GM12878 (cell line): ENCODE data around the gene SCNM1. TPM values are rescaled to one million over a fixed set of nuclear protein-coding genes. Genes with fewer than 3 reads are reported as not detected.

Experiments
- ATF7 ChIP-seq: fragments of 450-650 bp; IDR thresholded peaks from 2 replicates; pipeline ENCODE4 v1.6.1; 2016; ENCODE audit warnings: low read depth, mild to moderate bottlenecking
- BCL11A ChIP-seq: IDR thresholded peaks from 2 replicates; pipeline ENCODE4 v1.6.1; 2011; ENCODE audit warnings: low read depth, low read length
- BMI1 ChIP-seq: fragments of 450-650 bp; IDR thresholded peaks from 2 replicates; pipeline ENCODE4 v1.6.1; 2016; ENCODE audit warnings: mild to moderate bottlenecking, moderate library complexity, borderline replicate concordance
- CHD4 ChIP-seq: fragments of 200-600 bp; sonication (generic); IDR thresholded peaks from 2 replicates; pipeline ENCODE4 v1.6.1; 2016; ENCODE audit warnings: mild to moderate bottlenecking
- CREM ChIP-seq: IDR thresholded peaks from 2 replicates; pipeline ENCODE4 v1.6.1; 2014; ENCODE audit warnings: antibody characterized with exemption, low read depth
- ETV6 ChIP-seq, 2 experiments: fragments of 450-650 bp in 1 of 2; IDR thresholded peaks in 1 of 2; conservative IDR thresholded peaks in 1 of 2; 2 replicates each; pipeline ENCODE4 v1.6.1; 2014; ENCODE audit warnings: antibody characterized with exemption in 1 of 2, borderline replicate concordance in 1 of 2, low read depth in 1 of 2, mild to moderate bottlenecking in 1 of 2, moderate library complexity in 1 of 2
- EZH2 ChIP-seq: IDR thresholded peaks from 2 replicates; pipeline ENCODE4 v1.6.1; 2012; ENCODE audit warnings: low read depth, mild to moderate bottlenecking, control low read depth, inconsistent platforms, low read length, borderline replicate concordance; ENCODE audit not compliant: control insufficient read depth
- HCFC1 ChIP-seq: fragments of 150-350 bp; IDR thresholded peaks from 2 replicates; pipeline ENCODE4 v1.6.1; 2014; ENCODE audit warnings: low read length
- HDAC2 ChIP-seq: fragments of 200-600 bp; sonication (generic); IDR thresholded peaks from 2 replicates; pipeline ENCODE4 v1.6.1; 2017
- IKZF1 ChIP-seq: fragments of 450-650 bp; conservative IDR thresholded peaks from 2 replicates; pipeline ENCODE4 v1.6.1; 2017; ENCODE audit warnings: antibody characterized with exemption, mild to moderate bottlenecking
- JUNB ChIP-seq: IDR thresholded peaks from 2 replicates; pipeline ENCODE4 v1.6.1; 2016; ENCODE audit warnings: antibody characterized with exemption, mild to moderate bottlenecking
- JUND ChIP-seq: IDR thresholded peaks from 2 replicates; pipeline ENCODE4 v1.6.1; 2012; ENCODE audit warnings: low read depth, mild to moderate bottlenecking, low read length, improper control_type of control experiment, moderate library complexity
- MTA3 ChIP-seq: IDR thresholded peaks from 2 replicates; pipeline ENCODE4 v1.6.1; 2012; ENCODE audit warnings: low read length, inconsistent platforms, borderline replicate concordance
- NFXL1 ChIP-seq: fragments of 450-650 bp; IDR thresholded peaks from 2 replicates; pipeline ENCODE4 v1.6.1; 2017; ENCODE audit warnings: antibody characterized with exemption, mild to moderate bottlenecking, borderline replicate concordance
- NFYB ChIP-seq: IDR thresholded peaks from 2 replicates; pipeline ENCODE4 v1.6.1; 2011; ENCODE audit warnings: low read depth, mild to moderate bottlenecking, low read length, improper control_type of control experiment, moderate library complexity; ENCODE audit not compliant: insufficient read depth
- PAX5 ChIP-seq: IDR thresholded peaks from 2 replicates; pipeline ENCODE4 v1.6.1; 2011; ENCODE audit warnings: low read depth, low read length, borderline replicate concordance
- PML ChIP-seq: IDR thresholded peaks from 2 replicates; pipeline ENCODE4 v1.6.1; 2012; ENCODE audit warnings: low read length, inconsistent platforms
- POLR2AphosphoS2 ChIP-seq: IDR thresholded peaks from 2 replicates; pipeline ENCODE4 v1.6.1; 2011; ENCODE audit warnings: low read depth, mild to moderate bottlenecking, low read length, improper control_type of control experiment, moderate library complexity
- RCOR1 ChIP-seq: conservative IDR thresholded peaks from 2 replicates; pipeline ENCODE4 v1.6.1; 2012; ENCODE audit warnings: low read depth, low read length, improper control_type of control experiment
- RUNX3 ChIP-seq: IDR thresholded peaks from 2 replicates; pipeline ENCODE4 v1.6.1; 2012; ENCODE audit warnings: low read length, inconsistent platforms
- SMARCA5 ChIP-seq: fragments of 450-650 bp; IDR thresholded peaks from 2 replicates; pipeline ENCODE4 v1.6.1; 2017; ENCODE audit warnings: mild to moderate bottlenecking
- WRNIP1 ChIP-seq: IDR thresholded peaks from 2 replicates; pipeline ENCODE4 v1.6.1; 2011; ENCODE audit warnings: low read depth, low read length, improper control_type of control experiment, borderline replicate concordance
- ZBED1 ChIP-seq: IDR thresholded peaks from 2 replicates; pipeline ENCODE4 v1.6.1; 2016; ENCODE audit warnings: borderline replicate concordance
- ZNF384 ChIP-seq: IDR thresholded peaks from 2 replicates; pipeline ENCODE4 v1.6.1; 2012; ENCODE audit warnings: low read depth, mild to moderate bottlenecking, low read length, improper control_type of control experiment, borderline replicate concordance
- polyA plus RNA-seq, 11 experiments: library from polyadenylated mRNA; depleted of rRNA in 4 of 11; unstranded in 6 of 11; stranded (reverse) in 5 of 11; fragments of >200 nt; fragmentation: Nextera tagmentation in 4 of 11; fragmentation: Illumina TruSeq in 1 of 11; extraction: Ambion mirVana in 4 of 11; extraction: Trizol in 1 of 11; gene quantifications; 1 replicate in 1 of 11; 2 replicates in 10 of 11; pipeline versions ENCODE4 v1.2.1 to v1.2.3, GENCODE V29; 2011 to 2016; ENCODE audit warnings: inconsistent platforms in 2 of 11, missing spikeins in 2 of 11, low read depth in 1 of 11
- total RNA-seq, 4 experiments: library from RNA; depleted of rRNA in 3 of 4; stranded (reverse); fragments of >200 nt in 3 of 4; fragmentation: Illumina TruSeq in 1 of 4; extraction: Trizol in 1 of 4; gene quantifications; 2 replicates each; pipeline versions ENCODE4 v1.2.1 to v1.2.3, GENCODE V29; 2013 to 2021
- TF ChIP-seq, protein P1 (sequence below): IDR thresholded peaks from 2 replicates; pipeline ENCODE4 v1.6.1; 2012; ENCODE audit warnings: low read length, inconsistent platforms
- TF ChIP-seq, protein P2 (sequence below): IDR thresholded peaks from 2 replicates; pipeline ENCODE4 v1.6.1; 2012; ENCODE audit warnings: improper control_type of control experiment, low read depth, low read length; ENCODE audit not compliant: insufficient replicate concordance
- TF ChIP-seq, protein P3 (sequence below): IDR thresholded peaks from 2 replicates; pipeline ENCODE4 v1.6.1; 2011; ENCODE audit warnings: borderline replicate concordance, low read depth, mild to moderate bottlenecking, moderate library complexity, mixed read lengths, low read length; ENCODE audit not compliant: insufficient read depth; ENCODE audit errors: extremely low read length

SCNM1 gene
- total and polyA plus RNA-seq, 10 of the 15 experiments (the other 5 are each of a cell fraction or from before 2014, with no cell fraction given): 25.8 to 207 (median 76.9) TPM

DNA sequence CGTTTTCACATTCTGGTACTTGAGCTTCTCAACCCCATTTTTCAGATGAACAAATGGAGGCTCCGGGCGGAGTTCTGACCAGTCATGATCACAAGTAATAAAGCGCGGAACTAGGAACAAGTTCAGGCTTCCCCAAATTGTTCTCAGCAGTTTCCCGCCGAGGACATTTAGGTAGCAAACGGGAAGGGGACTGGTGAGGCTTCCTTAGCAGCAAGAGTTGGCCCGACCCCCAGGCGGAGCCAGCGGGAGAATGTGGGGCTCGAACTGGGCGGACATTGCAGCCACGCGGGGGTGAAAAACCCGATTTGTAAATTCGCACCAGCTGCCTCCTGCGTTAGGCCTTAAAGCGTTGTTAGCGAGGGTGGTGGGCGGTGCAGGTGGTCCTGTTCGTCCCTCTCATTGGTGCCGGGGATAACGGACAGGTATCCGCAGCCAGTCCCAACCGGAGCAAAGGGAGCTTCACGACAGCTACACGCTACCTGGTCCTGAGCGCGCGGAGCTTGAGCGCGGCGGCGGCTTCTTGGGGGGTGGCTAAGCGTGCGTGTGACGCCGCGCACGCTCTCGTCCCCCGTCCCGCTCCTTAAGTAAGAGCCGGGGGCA is 34.9 kb upstream of the SCNM1 start (continued):
- TF ChIP-seq EZH2 (no peak), ATF7 (no peak), RCOR1 (no peak), HCFC1 (no peak), ZBED1 (no peak), PAX5 (no peak), WRNIP1 (no peak), RUNX3 (no peak), ZNF384 (no peak), CREM (peak; percentile 45; the same call in 1 of the 2 replicates), NFYB (peak; percentile 74), JUNB (no peak), PML (no peak), HDAC2 (no peak), SMARCA5 (no peak), NFXL1 (no peak), MTA3 (no peak), ETV6 (conservative IDR thresholded peaks at IDR 0.05 in 1 of 2, IDR thresholded peaks at IDR 0.05 in 1 of 2; ENCODE audit: borderline replicate concordance in 1 of 2, low read depth in 1 of 2) (no peak), CHD4 (no peak), BCL11A (no peak), BMI1 (peak; percentile 57; the same call in 1 of the 2 replicates), POLR2AphosphoS2 (no peak), JUND (no peak), IKZF1 (no peak)
- TF ChIP-seq, protein P1, sequence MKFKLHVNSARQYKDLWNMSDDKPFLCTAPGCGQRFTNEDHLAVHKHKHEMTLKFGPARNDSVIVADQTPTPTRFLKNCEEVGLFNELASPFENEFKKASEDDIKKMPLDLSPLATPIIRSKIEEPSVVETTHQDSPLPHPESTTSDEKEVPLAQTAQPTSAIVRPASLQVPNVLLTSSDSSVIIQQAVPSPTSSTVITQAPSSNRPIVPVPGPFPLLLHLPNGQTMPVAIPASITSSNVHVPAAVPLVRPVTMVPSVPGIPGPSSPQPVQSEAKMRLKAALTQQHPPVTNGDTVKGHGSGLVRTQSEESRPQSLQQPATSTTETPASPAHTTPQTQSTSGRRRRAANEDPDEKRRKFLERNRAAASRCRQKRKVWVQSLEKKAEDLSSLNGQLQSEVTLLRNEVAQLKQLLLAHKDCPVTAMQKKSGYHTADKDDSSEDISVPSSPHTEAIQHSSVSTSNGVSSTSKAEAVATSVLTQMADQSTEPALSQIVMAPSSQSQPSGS: no peak
- TF ChIP-seq, protein P2, sequence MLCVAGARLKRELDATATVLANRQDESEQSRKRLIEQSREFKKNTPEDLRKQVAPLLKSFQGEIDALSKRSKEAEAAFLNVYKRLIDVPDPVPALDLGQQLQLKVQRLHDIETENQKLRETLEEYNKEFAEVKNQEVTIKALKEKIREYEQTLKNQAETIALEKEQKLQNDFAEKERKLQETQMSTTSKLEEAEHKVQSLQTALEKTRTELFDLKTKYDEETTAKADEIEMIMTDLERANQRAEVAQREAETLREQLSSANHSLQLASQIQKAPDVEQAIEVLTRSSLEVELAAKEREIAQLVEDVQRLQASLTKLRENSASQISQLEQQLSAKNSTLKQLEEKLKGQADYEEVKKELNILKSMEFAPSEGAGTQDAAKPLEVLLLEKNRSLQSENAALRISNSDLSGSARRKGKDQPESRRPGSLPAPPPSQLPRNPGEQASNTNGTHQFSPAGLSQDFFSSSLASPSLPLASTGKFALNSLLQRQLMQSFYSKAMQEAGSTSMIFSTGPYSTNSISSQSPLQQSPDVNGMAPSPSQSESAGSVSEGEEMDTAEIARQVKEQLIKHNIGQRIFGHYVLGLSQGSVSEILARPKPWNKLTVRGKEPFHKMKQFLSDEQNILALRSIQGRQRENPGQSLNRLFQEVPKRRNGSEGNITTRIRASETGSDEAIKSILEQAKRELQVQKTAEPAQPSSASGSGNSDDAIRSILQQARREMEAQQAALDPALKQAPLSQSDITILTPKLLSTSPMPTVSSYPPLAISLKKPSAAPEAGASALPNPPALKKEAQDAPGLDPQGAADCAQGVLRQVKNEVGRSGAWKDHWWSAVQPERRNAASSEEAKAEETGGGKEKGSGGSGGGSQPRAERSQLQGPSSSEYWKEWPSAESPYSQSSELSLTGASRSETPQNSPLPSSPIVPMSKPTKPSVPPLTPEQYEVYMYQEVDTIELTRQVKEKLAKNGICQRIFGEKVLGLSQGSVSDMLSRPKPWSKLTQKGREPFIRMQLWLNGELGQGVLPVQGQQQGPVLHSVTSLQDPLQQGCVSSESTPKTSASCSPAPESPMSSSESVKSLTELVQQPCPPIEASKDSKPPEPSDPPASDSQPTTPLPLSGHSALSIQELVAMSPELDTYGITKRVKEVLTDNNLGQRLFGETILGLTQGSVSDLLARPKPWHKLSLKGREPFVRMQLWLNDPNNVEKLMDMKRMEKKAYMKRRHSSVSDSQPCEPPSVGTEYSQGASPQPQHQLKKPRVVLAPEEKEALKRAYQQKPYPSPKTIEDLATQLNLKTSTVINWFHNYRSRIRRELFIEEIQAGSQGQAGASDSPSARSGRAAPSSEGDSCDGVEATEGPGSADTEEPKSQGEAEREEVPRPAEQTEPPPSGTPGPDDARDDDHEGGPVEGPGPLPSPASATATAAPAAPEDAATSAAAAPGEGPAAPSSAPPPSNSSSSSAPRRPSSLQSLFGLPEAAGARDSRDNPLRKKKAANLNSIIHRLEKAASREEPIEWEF: no peak
- TF ChIP-seq, protein P3, sequence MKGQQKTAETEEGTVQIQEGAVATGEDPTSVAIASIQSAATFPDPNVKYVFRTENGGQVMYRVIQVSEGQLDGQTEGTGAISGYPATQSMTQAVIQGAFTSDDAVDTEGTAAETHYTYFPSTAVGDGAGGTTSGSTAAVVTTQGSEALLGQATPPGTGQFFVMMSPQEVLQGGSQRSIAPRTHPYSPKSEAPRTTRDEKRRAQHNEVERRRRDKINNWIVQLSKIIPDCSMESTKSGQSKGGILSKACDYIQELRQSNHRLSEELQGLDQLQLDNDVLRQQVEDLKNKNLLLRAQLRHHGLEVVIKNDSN: no peak
